Lower leg skin (tissue), 4 donors: ENCODE measurements around the gene AFF4. TPM values are rescaled to one million over a fixed set of nuclear protein-coding genes. Genes with fewer than 3 reads are reported as not detected.

Experiments used
- DNase-seq, 2 donors: peaks; one replicate each; pipeline ENCODE4 v3.0.0-alpha.2; 2019; ENCODE audit warnings: low spot score in 2 of 2
- H3K4me3 ChIP-seq: fragments of 200-600 bp; sonication (generic); 2 replicates; pipeline ENCODE4 v1.5.1; 2017; ENCODE audit warnings: mild to moderate bottlenecking, low read depth; ENCODE audit not compliant: poor library complexity, severe bottlenecking
- CTCF ChIP-seq, 3 donors: fragments of 450-650 bp; IDR thresholded peaks; one replicate each; pipeline ENCODE4 v1.5.1; 2016; ENCODE audit warnings: antibody characterized with exemption in 3 of 3, mild to moderate bottlenecking in 3 of 3, moderate library complexity in 2 of 3
- POLR2A ChIP-seq, 2 donors: fragments of 450-650 bp; IDR thresholded peaks; one replicate each; pipeline ENCODE4 v1.6.1; 2016 to 2017; ENCODE audit warnings: antibody characterized with exemption in 2 of 2, mild to moderate bottlenecking in 1 of 2, moderate library complexity in 1 of 2
- WGBS, 2 donors: methylation state at CpG; one replicate each; pipeline ENCODE4 v1.1.5; 2018; 5-methylcytosine and 5-hydroxymethylcytosine counted together
- intact Hi-C: fragments of 100-400 bp; cut with DNase I; formaldehyde crosslinking; loops from one replicate; pipeline ENCODE4 v1.15.0; 2023; ENCODE audit warnings: low total_unique reads
- total RNA-seq, 4 donors: library from RNA; depleted of rRNA; stranded (reverse); fragments of >200 nt; gene quantifications; one replicate each; pipeline ENCODE4 v1.1.0, GENCODE V29; 2016

AFF4 gene
- total RNA-seq, 4 donors from 2014 or later: 47.9 to 79.2 (median 57.9) TPM

DNA sequence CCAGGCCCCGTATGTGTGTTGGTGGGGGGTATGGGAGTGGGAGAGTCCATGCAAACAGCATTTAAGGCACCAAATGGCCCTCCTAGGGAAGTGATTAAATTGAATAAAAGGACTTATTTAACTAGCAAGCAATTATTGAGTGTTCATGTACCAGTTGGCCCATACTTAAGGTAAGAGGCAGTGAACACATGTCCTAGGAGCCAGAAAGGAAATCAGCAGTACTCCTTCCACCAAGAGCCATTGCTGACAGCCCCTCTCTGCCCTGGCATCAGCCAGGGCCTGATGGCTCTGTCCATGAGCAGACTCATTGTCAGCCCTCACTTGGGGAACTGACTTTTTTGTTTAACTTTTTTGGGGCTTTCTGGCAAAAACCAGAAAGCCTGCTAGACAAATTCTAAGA is 122.5 kb downstream of the AFF4 start:
- intact Hi-C loops: no loop called here
- DNase-seq: no peak
- no peak overlapping the region for H3K4me3 ChIP-seq
- TF ChIP-seq CTCF (IDR thresholded peaks at IDR 0.05) (no peak), POLR2A (IDR thresholded peaks at IDR 0.05) (no peak)
- WGBS, 2 donors: 76 to 82% methylated on average over 1 of the region's 1 CpG

DNA sequence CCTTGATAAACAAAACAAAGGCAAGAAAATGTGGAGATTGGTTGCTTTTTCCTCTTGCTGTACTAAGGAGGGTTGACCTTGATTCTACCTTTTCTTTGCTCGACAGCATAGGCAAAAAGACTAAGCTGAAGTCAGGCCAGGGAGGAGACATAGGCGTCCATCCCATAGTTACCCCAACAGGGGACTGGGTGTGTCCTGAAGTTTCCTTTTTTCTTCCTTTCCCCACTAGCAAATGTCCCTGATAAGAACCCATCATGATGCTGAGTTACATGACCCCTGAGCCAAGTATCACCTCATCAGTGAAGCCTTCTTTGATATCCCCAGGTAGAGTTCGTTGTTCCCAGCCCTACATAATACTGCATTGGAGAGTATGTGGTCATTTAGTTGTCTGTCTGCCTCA is 123.1 kb downstream of the AFF4 start:
- H3K4me3 ChIP-seq: no peak overlapping the region
- WGBS, 2 donors: 64 to 86% methylated on average over 3 of the region's 3 CpGs
- no peak for DNase-seq
- intact Hi-C loops: no loop called here
- TF ChIP-seq CTCF (IDR thresholded peaks at IDR 0.05) (no peak), POLR2A (IDR thresholded peaks at IDR 0.05) (no peak)

- intact Hi-C loops: no loop called here
- no peak for TF ChIP-seq POLR2A (IDR thresholded peaks at IDR 0.05)
- TF ChIP-seq CTCF (IDR thresholded peaks at IDR 0.05): no peak
These were observed 123.8 kb downstream of the AFF4 start for GRCh38 chr5:132839426-132840301.

GRCh38 chr5:132838516-132839282 is 124.7 kb downstream of the AFF4 start:
- WGBS, 2 donors: 76 to 78% methylated on average over 3 of the region's 3 CpGs
- intact Hi-C loops: no loop called here
- no peak overlapping the region for H3K4me3 ChIP-seq
- no peak for DNase-seq
- TF ChIP-seq POLR2A (IDR thresholded peaks at IDR 0.05) (no peak), CTCF (IDR thresholded peaks at IDR 0.05) (no peak)

More at GRCh38 chr5:132839426-132840301, 123.8 kb downstream of the AFF4 start:
- DNase-seq: no peak
- no peak overlapping the region for H3K4me3 ChIP-seq
- WGBS, 2 donors: 66 to 69% methylated on average over 8 of the region's 8 CpGs

DNA sequence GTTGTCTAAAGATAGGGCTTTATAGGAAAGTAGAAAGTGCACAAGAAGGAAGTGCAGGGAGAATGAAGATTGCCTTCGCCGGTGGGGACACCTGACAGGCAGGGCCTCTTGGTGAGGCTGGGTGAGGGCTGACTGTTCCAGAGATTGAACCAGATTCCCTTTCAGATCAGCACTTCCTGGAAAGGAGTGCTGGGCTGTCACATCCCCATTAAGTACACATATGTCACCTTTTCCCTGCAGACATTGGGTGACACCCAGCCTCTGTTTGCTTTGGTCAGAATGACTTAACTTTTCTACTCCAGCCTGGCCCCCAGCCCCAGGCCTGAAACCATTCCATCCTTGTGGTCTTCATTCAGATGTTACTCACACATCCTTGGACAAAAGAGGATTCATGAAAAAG is 125.6 kb downstream of the AFF4 start:
- TF ChIP-seq CTCF (IDR thresholded peaks at IDR 0.05) (no peak), POLR2A (IDR thresholded peaks at IDR 0.05) (no peak)
- no peak for DNase-seq
- intact Hi-C loops: no loop called here
- H3K4me3 ChIP-seq: no peak overlapping the region
- WGBS, 2 donors: 76 to 88% methylated on average over 2 of the region's 2 CpGs
